ENCODE measurements around the gene LTBP3. TPM values are rescaled to one million over a fixed set of nuclear protein-coding genes. Genes with fewer than 3 reads are reported as not detected.

The LTBP3 gene
- total and polyA plus RNA-seq, 9 of the 15 experiments (the other 6 are each of a cell fraction or from before 2014, with no cell fraction given): 0.06 to 20.5 (median 4.8) TPM

DNA sequence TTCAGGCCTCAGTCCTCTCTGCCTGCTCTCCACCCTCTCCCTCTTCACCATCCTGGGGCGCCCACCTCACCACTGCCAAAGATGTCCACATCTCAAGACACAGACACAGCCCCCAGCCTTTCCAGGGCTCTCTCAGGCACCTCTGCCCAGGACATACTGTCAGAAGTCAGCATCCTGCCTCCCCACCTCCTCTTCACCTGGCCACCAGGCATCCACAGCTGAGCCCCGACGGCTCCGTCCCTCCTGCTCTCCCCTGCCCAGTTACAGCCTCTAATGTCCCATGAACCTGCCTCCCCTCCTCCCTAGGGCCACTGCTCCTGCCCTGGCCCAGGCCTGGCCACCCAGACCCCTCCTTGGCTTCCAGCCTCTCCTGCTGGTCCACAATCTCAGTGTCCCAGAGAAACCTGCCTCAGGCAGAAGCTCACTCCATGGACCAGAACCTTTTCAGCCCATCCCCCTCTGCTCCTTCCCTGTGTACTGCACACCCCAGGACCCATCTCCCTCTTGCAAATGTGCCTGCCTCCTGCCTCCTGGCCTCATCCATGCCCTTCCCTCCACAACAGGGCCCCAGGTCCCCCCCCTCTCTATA lies 3.2 kb downstream of the LTBP3 start:
- in situ Hi-C loops (cut with MboI) (no loop called here), intact Hi-C loops (cut with micrococcal nuclease) (no loop called here)
- Histone ChIP-seq H3K27ac (ENCODE audit: extremely low read depth, low read depth, low read length) (no peak overlapping the region), H3K4me3 (no peak overlapping the region), H3K36me3 (ENCODE audit: control insufficient read depth, insufficient read depth, low read length) (no peaks in the 10 kb centered on the region), H3K4me2 (ENCODE audit: insufficient read depth, low read length) (no peak overlapping the region), H3K79me2 (ENCODE audit: control insufficient read depth, insufficient read depth, low read length) (no peaks in the 10 kb centered on the region), H3K9me3 (replicated peaks; ENCODE audit: control insufficient read depth, insufficient read depth, low read depth, low read length) (no peaks in the 10 kb centered on the region), H2AFZ (ENCODE audit: low read depth, low read length) (no peak overlapping the region), H3K27me3 (ENCODE audit: control insufficient read depth in 2 of 2, insufficient read depth in 2 of 2, low read length in 2 of 2) (no peaks in the 10 kb centered on the region), H4K20me1 (replicated peaks; ENCODE audit: control insufficient read depth, insufficient read depth, low read length) (0 out of 2 replicates have a peak, but pooled peaks cover 8% of the 10 kb centered on the region), H3K9ac (ENCODE audit: insufficient read depth in 1 of 2, low read depth in 2 of 2, low read length in 2 of 2) (peak overlapping the region in 1 of 2 experiments; percentile 37; a peak in 1 of 4 replicates), H3K9me1 (ENCODE audit: control insufficient read depth, insufficient read depth, low read length) (no peaks in the 10 kb centered on the region), H3K4me1 (replicated peaks in 1 of 2; ENCODE audit: control insufficient read depth in 2 of 2, insufficient read depth in 2 of 2, low read length in 2 of 2) (peaks cover 66 to 91% of the 10 kb centered on the region in 2 experiments)
- BruUV-seq (replicated peaks): TSS peak; percentile 31
- no CpG with 5 or more reads among the region's 4 CpGs for WGBS (ENCODE audit: insufficient coverage, low coverage, missing lambda C conversion rate)
- ATAC-seq (no peak), DNase-seq (ENCODE audit: extremely low read depth in 1 of 4, low spot score in 3 of 4) (no peak), FAIRE-seq (no peak)
- POLR2A ChIA-PET: interaction anchor here (1.2 kb wide), 1 partner anchor 55 kb away, joined by 3 read pairs; no protein-coding TSS in a partner anchor
- TF ChIP-seq TEAD4 (IDR thresholded peaks at IDR 0.05; ENCODE audit: low read length) (no peak), TEAD4 (CRISPR knock-in tag; IDR thresholded peaks at IDR 0.05; ENCODE audit: borderline replicate concordance) (0 out of 2 replicates have a peak, but pooled peaks have one; percentile 58), GTF2A2 (tag; IDR thresholded peaks at IDR 0.05) (no peak), ZNF57 (CRISPR knock-in tag; IDR thresholded peaks at IDR 0.05) (no peak), KHSRP (IDR thresholded peaks at IDR 0.05) (no peak)
- TF ChIP-seq, protein P1, sequence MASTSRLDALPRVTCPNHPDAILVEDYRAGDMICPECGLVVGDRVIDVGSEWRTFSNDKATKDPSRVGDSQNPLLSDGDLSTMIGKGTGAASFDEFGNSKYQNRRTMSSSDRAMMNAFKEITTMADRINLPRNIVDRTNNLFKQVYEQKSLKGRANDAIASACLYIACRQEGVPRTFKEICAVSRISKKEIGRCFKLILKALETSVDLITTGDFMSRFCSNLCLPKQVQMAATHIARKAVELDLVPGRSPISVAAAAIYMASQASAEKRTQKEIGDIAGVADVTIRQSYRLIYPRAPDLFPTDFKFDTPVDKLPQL (IDR thresholded peaks at IDR 0.05; ENCODE audit: extremely low read depth, insufficient read length): no peak
- CTCF ChIA-PET (ENCODE audit: low intra/inter-chr PET ratio): no interaction called here
